NCI-H1694 treated with DMSO at 0.1 percent for 48 hours (cell line): ENCODE data around the gene SNAP23.

ENCODE experiments used
- DNase-seq: peaks from one replicate; lab custom pipeline; 2025; lab: John Stamatoyannopoulos, UW

SNAP23 gene

GRCh38 chr15:42575188-42576039, 80.0 kb downstream of the SNAP23 start, which contains the start of gene STARD9:
Gene STARD9, plus strand, starts transcription at chr15:42575606. Its CDS starts 110 bp downstream, at chr15:42575716.
- peak; percentile 88 for DNase-seq

- peak; percentile 21 for DNase-seq
Measured at GRCh38 chr15:42576040-42576594, 80.7 kb downstream of the SNAP23 start.

- no peak for DNase-seq
Measured at GRCh38 chr15:42576776-42577175, 81.3 kb downstream of the SNAP23 start.

GRCh38 chr15:42577514-42578031, 82.1 kb downstream of the SNAP23 start:
- DNase-seq: no peak

- no peak for DNase-seq
Measured at GRCh38 chr15:42578984-42579537, 83.6 kb downstream of the SNAP23 start.

GRCh38 chr15:42581272-42581730, 85.9 kb downstream of the SNAP23 start:
- peak; percentile 14 for DNase-seq
